Gastroesophageal sphincter (tissue), 4 donors: ENCODE results near the gene CLDN18. TPM values are rescaled to one million over a fixed set of nuclear protein-coding genes. Genes with fewer than 3 reads are reported as not detected.

Experiments
- ATAC-seq: fragments of 150-250 bp; one replicate; pipeline ENCODE4 v1.9.1; 2016; ENCODE audit warnings: mild to moderate bottlenecking, moderate library complexity
- H3K27ac ChIP-seq, 4 donors: fragments of 200-600 bp; sonication (generic) in 3 of 4; 1 replicate in 3 of 4; 2 replicates in 1 of 4; pipeline ENCODE4 v1.5.1; 2016 to 2019
- H3K27me3 ChIP-seq: fragments of 200-600 bp; sonication (generic); one replicate; pipeline ENCODE4 v1.5.1; 2019
- H3K36me3 ChIP-seq, 2 donors: fragments of 200-600 bp; sonication (generic); one replicate each; pipeline ENCODE4 v1.5.1; 2019; ENCODE audit warnings: control low read depth in 1 of 2
- H3K4me1 ChIP-seq, 3 donors: fragments of 200-600 bp; sonication (generic); 1 replicate in 2 of 3; 2 replicates in 1 of 3; pipeline ENCODE4 v1.5.1; 2016 to 2019; ENCODE audit warnings: control low read depth in 2 of 3
- H3K4me3 ChIP-seq, 2 donors: fragments of 200-600 bp; sonication (generic); one replicate each; pipeline ENCODE4 v1.5.1; 2019; ENCODE audit warnings: mild to moderate bottlenecking in 1 of 2, moderate library complexity in 1 of 2
- H3K9me3 ChIP-seq, 3 donors: fragments of 200-600 bp; sonication (generic); one replicate each; pipeline ENCODE4 v1.5.1; 2017 to 2019; ENCODE audit warnings: control low read depth in 2 of 3
- CTCF ChIP-seq, 4 experiments: fragments of 200-600 bp in 2 of 4; fragments of 450-650 bp in 2 of 4; sonication (generic) in 1 of 4; IDR thresholded peaks; one replicate each; pipeline ENCODE4 v1.5.1; 2017 to 2019; ENCODE audit warnings: antibody characterized with exemption in 4 of 4, mild to moderate bottlenecking in 2 of 4, moderate library complexity in 2 of 4
- EP300 ChIP-seq: sonication (generic); formaldehyde crosslinking; IDR thresholded peaks from one replicate; pipeline ENCODE4 v1.6.1; 2017; ENCODE audit warnings: antibody characterized with exemption, mild to moderate bottlenecking
- POLR2A ChIP-seq, 2 donors: fragments of 450-650 bp; IDR thresholded peaks; one replicate each; pipeline ENCODE4 v1.6.1; 2017; ENCODE audit warnings: antibody characterized with exemption in 2 of 2, mild to moderate bottlenecking in 2 of 2, moderate library complexity in 1 of 2
- POLR2AphosphoS5 ChIP-seq: sonication (generic); formaldehyde crosslinking; IDR thresholded peaks from one replicate; pipeline ENCODE4 v1.6.1; 2017; ENCODE audit warnings: antibody characterized with exemption
- WGBS, 2 donors: methylation state at CpG; one replicate each; pipeline ENCODE4 v1.1.5; 2018; ENCODE audit warnings: low coverage in 1 of 2; 5-methylcytosine and 5-hydroxymethylcytosine counted together
- total RNA-seq, 4 donors: library from RNA; depleted of rRNA; stranded (reverse); fragments of >200 nt; gene quantifications; one replicate each; pipeline ENCODE4 v1.1.0, GENCODE V29; 2016

The CLDN18 gene
- total RNA-seq, 4 donors from 2014 or later = not detected

DNA sequence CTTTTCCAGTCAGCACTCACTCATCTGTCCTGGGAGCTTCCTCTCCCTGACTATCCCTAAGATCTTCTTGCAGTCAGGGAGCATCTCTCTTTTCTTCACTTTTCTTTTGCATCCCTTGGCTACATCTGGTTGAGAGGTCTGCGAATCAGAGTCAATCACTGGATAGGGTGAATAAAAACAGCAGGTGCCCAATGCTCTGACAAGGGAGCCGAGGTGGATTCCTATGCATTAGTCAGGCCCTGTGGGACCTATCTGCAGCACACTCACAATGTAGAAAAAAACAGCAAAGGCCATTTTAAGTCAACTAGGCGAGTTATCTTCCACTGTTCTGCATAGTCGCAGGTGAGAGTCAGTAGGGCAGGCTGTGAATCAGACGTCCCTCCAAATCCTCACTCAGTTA is 69.9 kb downstream of the CLDN18 start:
- no peak overlapping the region for H3K27ac ChIP-seq
- peaks cover 0 to 99% of the 10 kb centered on the region in 2 donors for H3K36me3 ChIP-seq
- H3K9me3 ChIP-seq = no peaks in the 10 kb centered on the region
- H3K27me3 ChIP-seq = no peaks in the 10 kb centered on the region
- WGBS, 2 donors = 88 to 100% methylated on average over 4 of the region's 5 CpGs
- H3K4me1 ChIP-seq = peaks cover 0 to 5% (median 0%) of the 10 kb centered on the region in 3 donors
- H3K4me3 ChIP-seq = no peak overlapping the region
- no peak for ATAC-seq
- TF ChIP-seq CTCF (IDR thresholded peaks at IDR 0.05) (no peak), POLR2A (IDR thresholded peaks at IDR 0.05) (no peak), POLR2AphosphoS5 (no peak), EP300 (no peak)

- Histone ChIP-seq H3K36me3 (peaks cover 0 to 91% of the 10 kb centered on the region in 2 donors), H3K4me3 (no peak overlapping the region)
Measured at GRCh38 chr3:138081371-138082084, 71.6 kb downstream of the CLDN18 start.

GRCh38 chr3:138082085-138082991 is 72.4 kb downstream of the CLDN18 start:
- peaks cover 0 to 91% of the 10 kb centered on the region in 2 donors for H3K36me3 ChIP-seq
- TF ChIP-seq POLR2AphosphoS5 (no peak), POLR2A (IDR thresholded peaks at IDR 0.05) (no peak), EP300 (no peak), CTCF (IDR thresholded peaks at IDR 0.05) (no peak)
- peak; percentile 69 for ATAC-seq
- H3K4me1 ChIP-seq = peaks cover 0 to 5% (median 0%) of the 10 kb centered on the region in 3 donors
- WGBS, 2 donors = 35 to 41% methylated on average over 5 of the region's 8 CpGs
- H3K27ac ChIP-seq = peak overlapping the region in 2 of 4 donors; percentile 8 to 30
- H3K27me3 ChIP-seq = no peaks in the 10 kb centered on the region
- H3K9me3 ChIP-seq = no peaks in the 10 kb centered on the region
- no peak overlapping the region for H3K4me3 ChIP-seq

More at GRCh38 chr3:138081371-138082084, 71.6 kb downstream of the CLDN18 start:
- no peaks in the 10 kb centered on the region for H3K27me3 ChIP-seq
- peak overlapping the region in 2 of 4 donors; percentile 8 to 30 for H3K27ac ChIP-seq
- 20 to 86% methylated on average over 1 to 2 of the region's 5 CpGs for WGBS, 2 donors
- ATAC-seq = peak; percentile 48
- no peaks in the 10 kb centered on the region for H3K9me3 ChIP-seq
- no peak for TF ChIP-seq POLR2A (IDR thresholded peaks at IDR 0.05)
- no peak for TF ChIP-seq POLR2AphosphoS5
- H3K4me1 ChIP-seq = peaks cover 0 to 5% (median 0%) of the 10 kb centered on the region in 3 donors

GRCh38 chr3:138082992-138083386 is 73.0 kb downstream of the CLDN18 start:
- Histone ChIP-seq H3K4me3 (no peak overlapping the region), H3K27me3 (no peaks in the 10 kb centered on the region), H3K9me3 (no peaks in the 10 kb centered on the region), H3K4me1 (peaks cover 0 to 5% (median 0%) of the 10 kb centered on the region in 3 donors), H3K27ac (no peak overlapping the region), H3K36me3 (peaks cover 0 to 91% of the 10 kb centered on the region in 2 donors)
- TF ChIP-seq CTCF (IDR thresholded peaks at IDR 0.05) (no peak), POLR2A (IDR thresholded peaks at IDR 0.05) (no peak), POLR2AphosphoS5 (no peak), EP300 (no peak)
- ATAC-seq = no peak

Other genes starting within 250 kb of the CLDN18 start
- not detected for gene SOX14, start 245.8 kb upstream of the CLDN18 start, total RNA-seq
- 10 to 100 TPM in 3 of 4 donors, 1 to 10 TPM in 1; 5.3 to 47.9 (median 18.6) TPM for gene DZIP1L, start 105.4 kb downstream of the CLDN18 start, total RNA-seq
- under 1 TPM in 1 of 4 donors, not detected in 3; 0.46 TPM for gene A4GNT, start 122.2 kb downstream of the CLDN18 start, total RNA-seq
- gene DBR1, start 164.8 kb downstream of the CLDN18 start, total RNA-seq = 10 to 100 TPM; 11.2 to 16.4 (median 14.2) TPM
- 100 to 1,000 TPM in 2 of 4 donors, 10 to 100 TPM in 2; 76.0 to 102 (median 91.6) TPM for gene ARMC8, start 177.1 kb downstream of the CLDN18 start, total RNA-seq